ENCODE measurements around the gene SPEF1.

Gene SPEF1

GRCh38 chr20:3741836-3742458 lies 39.3 kb downstream of the SPEF1 start:
- Histone ChIP-seq H3K9ac (no peak overlapping the region), H3K27ac (no peak overlapping the region), H3K4me2 (no peak overlapping the region), H3K9me3 (replicated peaks in 1 of 11) (no peaks in the 10 kb centered on the region), H3K4me3 (no peak overlapping the region), H3K36me3 (no peaks in the 10 kb centered on the region), H4K20me1 (no peaks in the 10 kb centered on the region), H3K4me1 (peaks cover 5 to 28% (median 8%) of the 10 kb centered on the region in 10 experiments; a peak in 14 of 20 replicates), H3K27me3 (peaks cover 0 to 3% (median 0%) of the 10 kb centered on the region in 11 experiments; a peak in 1 of 22 replicates)
- no peak for TF ChIP-seq Cebpa-rat (IDR thresholded peaks at IDR 0.05)

- Histone ChIP-seq H4K20me1 (no peaks in the 10 kb centered on the region), H3K36me3 (no peaks in the 10 kb centered on the region), H3K4me3 (no peak overlapping the region), H3K9ac (no peak overlapping the region), H3K9me3 (replicated peaks in 1 of 11) (no peaks in the 10 kb centered on the region), H3K4me2 (no peak overlapping the region), H3K27me3 (peaks cover 0 to 3% (median 0%) of the 10 kb centered on the region in 11 experiments; a peak in 1 of 22 replicates), H3K4me1 (peaks cover 5 to 26% (median 7%) of the 10 kb centered on the region in 10 experiments; a peak in 14 of 20 replicates), H3K27ac (no peak overlapping the region)
- TF ChIP-seq Cebpa-rat (IDR thresholded peaks at IDR 0.05) = no peak
Observed at GRCh38 chr20:3740615-3741301, 40.5 kb downstream of the SPEF1 start.

- TF ChIP-seq Cebpa-rat (IDR thresholded peaks at IDR 0.05) = no peak
- peak overlapping the region in 1 of 11 experiments; percentile 3; a peak in 1 of 22 replicates for H3K27ac ChIP-seq
- no peak overlapping the region for H3K4me3 ChIP-seq
- peak overlapping the region in 2 of 11 experiments; percentile 13 to 42; a peak in 3 of 22 replicates for H3K4me2 ChIP-seq
- H4K20me1 ChIP-seq = no peaks in the 10 kb centered on the region
- no peaks in the 10 kb centered on the region for H3K9me3 ChIP-seq (replicated peaks in 1 of 11)
- peaks cover 0 to 18% (median 1%) of the 10 kb centered on the region in 10 experiments; a peak in 6 of 20 replicates for H3K4me1 ChIP-seq
- H3K27me3 ChIP-seq = peaks cover 0 to 3% (median 0%) of the 10 kb centered on the region in 11 experiments; a peak in 1 of 22 replicates
- H3K36me3 ChIP-seq = no peaks in the 10 kb centered on the region
- peak overlapping the region in 3 of 11 experiments; percentile 19 to 60 (median 29); a peak in 6 of 22 replicates for H3K9ac ChIP-seq
Observed at GRCh38 chr20:3739926-3740451, 41.3 kb downstream of the SPEF1 start.

GRCh38 chr20:3739054-3739925 lies 42.0 kb downstream of the SPEF1 start:
- Histone ChIP-seq H3K27me3 (peaks cover 0 to 4% (median 0%) of the 10 kb centered on the region in 11 experiments; a peak in 1 of 22 replicates), H3K4me3 (no peak overlapping the region), H3K4me2 (peak overlapping the region in 2 of 11 experiments; percentile 13 to 42; a peak in 3 of 22 replicates), H3K9me3 (replicated peaks in 1 of 11) (no peaks in the 10 kb centered on the region), H4K20me1 (no peaks in the 10 kb centered on the region), H3K27ac (peak overlapping the region in 1 of 11 experiments; percentile 3; a peak in 2 of 22 replicates), H3K36me3 (no peaks in the 10 kb centered on the region), H3K9ac (peak overlapping the region in 3 of 11 experiments; percentile 19 to 60 (median 29); a peak in 5 of 22 replicates), H3K4me1 (peaks cover 0 to 13% (median under 1%) of the 10 kb centered on the region in 10 experiments; a peak in 8 of 20 replicates)
- no peak for TF ChIP-seq Cebpa-rat (IDR thresholded peaks at IDR 0.05)

GRCh38 chr20:3738111-3739053 lies 42.9 kb downstream of the SPEF1 start:
- Histone ChIP-seq H3K27ac (no peak overlapping the region), H3K4me1 (peaks cover 0 to 19% (median 6%) of the 10 kb centered on the region in 10 experiments; a peak in 10 of 20 replicates), H4K20me1 (no peaks in the 10 kb centered on the region), H3K27me3 (peaks cover 4 to 13% (median 7%) of the 10 kb centered on the region in 11 experiments), H3K9me3 (replicated peaks in 1 of 11) (no peaks in the 10 kb centered on the region), H3K4me3 (no peak overlapping the region), H3K9ac (no peak overlapping the region), H3K36me3 (no peaks in the 10 kb centered on the region), H3K4me2 (no peak overlapping the region)
- no peak for TF ChIP-seq Cebpa-rat (IDR thresholded peaks at IDR 0.05)

- TF ChIP-seq Cebpa-rat (IDR thresholded peaks at IDR 0.05) = no peak
- Histone ChIP-seq H3K36me3 (no peaks in the 10 kb centered on the region), H3K4me1 (peaks cover 0 to 39% (median 20%) of the 10 kb centered on the region in 10 experiments; a peak in 18 of 20 replicates), H3K27ac (no peak overlapping the region), H4K20me1 (no peaks in the 10 kb centered on the region), H3K9me3 (replicated peaks in 1 of 11) (no peaks in the 10 kb centered on the region), H3K27me3 (peaks cover 25 to 40% (median 31%) of the 10 kb centered on the region in 11 experiments), H3K4me3 (no peak overlapping the region), H3K9ac (no peak overlapping the region), H3K4me2 (no peak overlapping the region)
Observed at GRCh38 chr20:3735768-3736167, 45.5 kb downstream of the SPEF1 start.

- H3K4me2 ChIP-seq = peak overlapping the region in 3 of 11 experiments; percentile 45 to 65 (median 64); a peak in 7 of 22 replicates
- H3K9me3 ChIP-seq (replicated peaks in 1 of 11) = no peaks in the 10 kb centered on the region
- no peaks in the 10 kb centered on the region for H4K20me1 ChIP-seq
- no peak for TF ChIP-seq Cebpa-rat (IDR thresholded peaks at IDR 0.05)
- peaks cover 11 to 49% (median 29%) of the 10 kb centered on the region in 10 experiments; a peak in 19 of 20 replicates for H3K4me1 ChIP-seq
- H3K27ac ChIP-seq = no peak overlapping the region
- H3K36me3 ChIP-seq = no peaks in the 10 kb centered on the region
- no peak overlapping the region for H3K4me3 ChIP-seq
- peaks cover 25 to 40% (median 31%) of the 10 kb centered on the region in 11 experiments for H3K27me3 ChIP-seq
- H3K9ac ChIP-seq = no peak overlapping the region
Observed at GRCh38 chr20:3734111-3734843, 47.0 kb downstream of the SPEF1 start.

All from BLaER1 treated with 17β-estradiol and CSF1 and Interleukin-3, amounts not matched to agents 10 nM and 100 nM (cell line).